Thoracic aorta (tissue), 2 donors: ENCODE measurements around the gene CEP295NL. TPM values are rescaled to one million over a fixed set of nuclear protein-coding genes. Genes with fewer than 3 reads are reported as not detected.
"Not testable (repeated sequence)": the region's sequence is repeated elsewhere in the genome, so short reads cannot be mapped to it uniquely, and the experiment has no call there.

Experiments
- ATAC-seq: fragments of 150-250 bp; one replicate; pipeline ENCODE4 v1.8.0; 2017; ENCODE audit warnings: low read depth; ENCODE audit not compliant: insufficient number of reproducible peaks, low FRiP score
- DNase-seq: peaks from one replicate; pipeline ENCODE4 v3.0.0-alpha.2; 2020; ENCODE audit warnings: low spot score
- H3K27ac ChIP-seq, 2 donors: fragments of 200-600 bp; sonication (generic); 1 replicate in 1 of 2; 2 replicates in 1 of 2; pipeline ENCODE4 v1.5.1; 2016; ENCODE audit warnings: mild to moderate bottlenecking in 2 of 2, moderate library complexity in 2 of 2
- H3K27me3 ChIP-seq: fragments of 200-600 bp; sonication (generic); replicated peaks from 2 replicates; pipeline ENCODE4 v1.6.0; 2016; ENCODE audit warnings: mild to moderate bottlenecking; ENCODE audit not compliant: insufficient read depth
- H3K36me3 ChIP-seq: fragments of 200-600 bp; sonication (generic); one replicate; pipeline ENCODE4 v1.5.1; 2016
- H3K4me1 ChIP-seq, 2 donors: fragments of 200-600 bp; sonication (generic); 1 replicate in 1 of 2; 2 replicates in 1 of 2; pipeline versions ENCODE4 v1.5.1 to v1.6.0; 2016; ENCODE audit warnings: low read depth in 2 of 2, mild to moderate bottlenecking in 1 of 2; ENCODE audit not compliant: control insufficient read depth in 1 of 2
- H3K4me3 ChIP-seq: fragments of 200-600 bp; sonication (generic); 2 replicates; pipeline ENCODE4 v1.5.1; 2016; ENCODE audit warnings: mild to moderate bottlenecking
- H3K9me3 ChIP-seq: fragments of 200-600 bp; sonication (generic); 2 replicates; pipeline ENCODE4 v1.5.1; 2016
- total RNA-seq, 2 donors: library from RNA; depleted of rRNA; stranded (reverse); fragments of >200 nt; gene quantifications; one replicate each; pipeline versions ENCODE4 v1.1.0 to v1.2.3, GENCODE V29; 2016
- TF ChIP-seq, protein P1 (sequence below): fragments of 200-600 bp; sonication (generic); IDR thresholded peaks from one replicate; pipeline ENCODE4 v1.5.1; 2019; ENCODE audit warnings: antibody characterized with exemption

The CEP295NL gene
- total RNA-seq, 2 donors from 2014 or later, result 6.8 to 13.0 TPM

DNA sequence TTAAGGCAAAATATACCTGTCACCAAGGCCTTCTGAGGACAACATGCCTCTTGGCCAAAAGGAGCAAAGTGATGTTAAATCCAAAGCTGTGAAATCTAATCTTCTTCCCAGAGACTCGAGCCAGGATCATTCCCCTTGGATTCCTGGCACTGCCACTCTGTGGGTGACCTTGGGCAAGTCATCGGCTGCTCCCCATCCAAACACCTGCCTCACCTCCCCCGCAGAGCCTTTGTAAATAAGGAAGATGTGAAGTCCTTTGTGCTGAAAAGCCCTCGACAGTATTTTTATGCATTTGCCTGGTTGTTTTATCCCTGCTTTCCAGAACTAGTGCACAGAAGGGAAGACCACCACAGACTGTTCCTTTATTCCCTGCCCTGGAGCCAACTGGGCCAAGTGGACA, 5.4 kb upstream of the CEP295NL start:
- Histone ChIP-seq H3K4me3 (no peak overlapping the region), H3K4me1 (peaks cover 17 to 53% of the 10 kb centered on the region in 2 donors), H3K27me3 (no peaks in the 10 kb centered on the region), H3K36me3 (no peaks in the 10 kb centered on the region), H3K9me3 (no peaks in the 10 kb centered on the region), H3K27ac (no peak overlapping the region)
- TF ChIP-seq, protein P1, sequence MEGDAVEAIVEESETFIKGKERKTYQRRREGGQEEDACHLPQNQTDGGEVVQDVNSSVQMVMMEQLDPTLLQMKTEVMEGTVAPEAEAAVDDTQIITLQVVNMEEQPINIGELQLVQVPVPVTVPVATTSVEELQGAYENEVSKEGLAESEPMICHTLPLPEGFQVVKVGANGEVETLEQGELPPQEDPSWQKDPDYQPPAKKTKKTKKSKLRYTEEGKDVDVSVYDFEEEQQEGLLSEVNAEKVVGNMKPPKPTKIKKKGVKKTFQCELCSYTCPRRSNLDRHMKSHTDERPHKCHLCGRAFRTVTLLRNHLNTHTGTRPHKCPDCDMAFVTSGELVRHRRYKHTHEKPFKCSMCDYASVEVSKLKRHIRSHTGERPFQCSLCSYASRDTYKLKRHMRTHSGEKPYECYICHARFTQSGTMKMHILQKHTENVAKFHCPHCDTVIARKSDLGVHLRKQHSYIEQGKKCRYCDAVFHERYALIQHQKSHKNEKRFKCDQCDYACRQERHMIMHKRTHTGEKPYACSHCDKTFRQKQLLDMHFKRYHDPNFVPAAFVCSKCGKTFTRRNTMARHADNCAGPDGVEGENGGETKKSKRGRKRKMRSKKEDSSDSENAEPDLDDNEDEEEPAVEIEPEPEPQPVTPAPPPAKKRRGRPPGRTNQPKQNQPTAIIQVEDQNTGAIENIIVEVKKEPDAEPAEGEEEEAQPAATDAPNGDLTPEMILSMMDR, result no peak
- ATAC-seq (no peak), DNase-seq (no peak)

DNA sequence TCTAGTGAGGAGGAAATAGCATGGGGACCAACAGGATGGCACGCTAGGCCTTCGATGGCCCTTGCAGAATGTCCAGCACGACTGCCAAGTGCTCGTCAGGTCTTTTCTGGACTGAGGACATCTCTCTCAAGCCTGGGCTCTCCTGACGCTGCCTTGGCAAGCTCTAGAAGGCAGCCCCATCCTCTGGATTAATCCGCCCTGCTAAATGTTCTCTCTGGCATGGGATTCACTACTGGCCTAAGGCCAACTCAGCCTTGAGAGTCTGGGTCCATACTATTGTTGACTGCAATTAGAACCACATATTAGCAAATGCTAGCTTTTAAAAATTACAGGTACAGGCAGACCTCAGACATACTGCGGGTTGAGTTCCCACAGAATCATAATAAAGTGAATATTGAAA, 2.5 kb upstream of the CEP295NL start:
- peaks cover 11% of the 10 kb centered on the region for H3K36me3 ChIP-seq
- TF ChIP-seq, protein P1, result no peak
- H3K27ac ChIP-seq, result no peak overlapping the region
- H3K27me3 ChIP-seq, result no peaks in the 10 kb centered on the region
- H3K9me3 ChIP-seq, result no peaks in the 10 kb centered on the region
- no peak overlapping the region for H3K4me3 ChIP-seq
- DNase-seq, result no peak
- H3K4me1 ChIP-seq, result peaks cover 0 to 40% of the 10 kb centered on the region in 2 donors
- ATAC-seq, result no peak

GRCh38 chr17:78905116-78905515, 2.1 kb upstream of the CEP295NL start:
- H3K36me3 ChIP-seq, result peaks cover 12% of the 10 kb centered on the region
- H3K4me3 ChIP-seq, result no peak overlapping the region
- H3K4me1 ChIP-seq, result peaks cover 2 to 38% of the 10 kb centered on the region in 2 donors
- no peak for DNase-seq
- no peak overlapping the region for H3K27ac ChIP-seq
- TF ChIP-seq, protein P1, result no peak
- no peak for ATAC-seq
- no peaks in the 10 kb centered on the region for H3K9me3 ChIP-seq
- no peaks in the 10 kb centered on the region for H3K27me3 ChIP-seq

- ATAC-seq, result no peak
- TF ChIP-seq, protein P1, result no peak
- Histone ChIP-seq H3K4me1 (peaks cover 8 to 41% of the 10 kb centered on the region in 2 donors), H3K27ac (no peak overlapping the region), H3K9me3 (no peaks in the 10 kb centered on the region), H3K27me3 (no peaks in the 10 kb centered on the region), H3K4me3 (no peak overlapping the region), H3K36me3 (peaks cover 12% of the 10 kb centered on the region)
- DNase-seq, result no peak
Measured at GRCh38 chr17:78904371-78904770, 1.4 kb upstream of the CEP295NL start.

- H3K27ac ChIP-seq, result not testable (repeated sequence)
Measured at GRCh38 chr17:78902231-78902630, 770 bp downstream of the CEP295NL start.

DNA sequence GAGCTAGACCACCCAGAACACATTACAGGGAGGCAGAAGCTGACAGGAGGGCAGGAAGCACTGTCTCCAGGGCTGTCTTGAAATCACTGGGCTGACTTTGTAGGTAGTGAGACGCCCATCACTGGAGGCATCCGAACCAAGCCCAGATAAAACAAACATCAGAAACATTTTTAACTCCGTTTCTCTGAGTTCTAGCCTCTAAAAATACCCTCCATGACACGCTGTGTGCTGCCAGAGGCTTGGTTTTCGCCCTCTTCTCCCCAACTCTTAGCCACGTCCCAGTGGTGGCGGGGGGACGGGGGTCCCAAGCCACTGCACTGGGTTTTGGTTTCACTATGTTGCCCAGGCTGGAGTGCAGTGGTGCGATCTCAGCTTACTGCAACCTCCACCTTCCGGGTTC, 1.2 kb downstream of the CEP295NL start:
- peaks cover 12% of the 10 kb centered on the region for H3K36me3 ChIP-seq
- DNase-seq (no peak), ATAC-seq (no peak)
- H3K27me3 ChIP-seq, result no peaks in the 10 kb centered on the region
- TF ChIP-seq, protein P1, result no peak
- no peak overlapping the region for H3K27ac ChIP-seq
- no peaks in the 10 kb centered on the region for H3K9me3 ChIP-seq
- H3K4me3 ChIP-seq, result no peak overlapping the region
- H3K4me1 ChIP-seq, result peaks cover 25 to 59% of the 10 kb centered on the region in 2 donors

More at GRCh38 chr17:78902231-78902630, 770 bp downstream of the CEP295NL start:
- Histone ChIP-seq H3K36me3 (peaks cover 12% of the 10 kb centered on the region), H3K4me1 (peaks cover 21 to 55% of the 10 kb centered on the region in 2 donors)
- not testable (repeated sequence) for ATAC-seq, DNase-seq, H3K4me3 ChIP-seq, H3K9me3 ChIP-seq, H3K27me3 ChIP-seq
